Right lobe of liver (tissue), 6 donors: ENCODE data around the gene FBXO21. TPM values are rescaled to one million over a fixed set of nuclear protein-coding genes. Genes with fewer than 3 reads are reported as not detected.
"Not testable (repeated sequence)": the region's sequence is repeated elsewhere in the genome, so short reads cannot be mapped to it uniquely, and the experiment has no call there.

ENCODE experiments used
- ATAC-seq, 4 donors: fragments of 200-7000 bp; cut with Tn5 transposase; one replicate each; pipeline ENCODE4 v1.9.1; 2020; ENCODE audit warnings: mild to moderate bottlenecking in 4 of 4, moderate library complexity in 4 of 4
- DNase-seq, 3 donors: peaks; one replicate each; pipeline ENCODE4 v3.0.0-alpha.2; 2020
- H3K27ac ChIP-seq, 3 donors: fragments of 200-600 bp; one replicate each; pipeline ENCODE4 v1.8.0; 2022
- H3K27me3 ChIP-seq, 2 donors: fragments of 200-600 bp; one replicate each; pipeline ENCODE4 v1.8.0; 2022
- H3K36me3 ChIP-seq, 4 donors: fragments of 200-600 bp; sonication (generic) in 1 of 4; one replicate each; pipeline versions ENCODE4 v1.5.1 to v1.8.0; 2017 to 2022; ENCODE audit warnings: control low read depth in 1 of 4
- H3K4me1 ChIP-seq, 4 donors: fragments of 200-600 bp; sonication (generic) in 1 of 4; one replicate each; pipeline versions ENCODE4 v1.5.1 to v1.8.0; 2017 to 2022; ENCODE audit warnings: control low read depth in 1 of 4
- H3K4me3 ChIP-seq, 3 donors: fragments of 200-600 bp; one replicate each; pipeline ENCODE4 v1.8.0; 2022
- H3K9me3 ChIP-seq, 4 donors: fragments of 200-600 bp; sonication (generic) in 1 of 4; one replicate each; pipeline versions ENCODE4 v1.5.1 to v1.8.0; 2017 to 2022; ENCODE audit warnings: control low read depth in 1 of 4
- CTCF ChIP-seq, 4 donors: fragments of 200-600 bp in 3 of 4; fragments of 450-650 bp in 1 of 4; IDR thresholded peaks; one replicate each; pipeline versions ENCODE4 v1.5.1 to v1.8.0; 2016 to 2022; ENCODE audit warnings: antibody characterized with exemption in 4 of 4, mild to moderate bottlenecking in 2 of 4
- POLR2A ChIP-seq: fragments of 450-650 bp; IDR thresholded peaks from one replicate; pipeline ENCODE4 v1.6.1; 2017; ENCODE audit warnings: antibody characterized with exemption, mild to moderate bottlenecking
- WGBS: methylation state at CpG from one replicate; pipeline ENCODE4 v1.1.6; 2018; ENCODE audit warnings: low coverage, low lambda C conversion rate; ENCODE audit not compliant: insufficient coverage; ENCODE audit errors: missing lambda C conversion rate; 5-methylcytosine and 5-hydroxymethylcytosine counted together
- intact Hi-C, 2 donors: fragments of 100-400 bp; cut with DNase I; formaldehyde crosslinking; loops; one replicate each; pipeline versions ENCODE4 v1.11.2 to v1.14.1; 2022
- total RNA-seq, 6 experiments: library from RNA; depleted of rRNA in 2 of 6; stranded (reverse); fragments of >200 nt in 2 of 6; fragmentation: NEBNext Ultra II Directional in 3 of 6; extraction: Animal tissue kit (Norgen Biotek cat#: 25700) in 3 of 6; gene quantifications; one replicate each; pipeline versions ENCODE4 v1.1.0 to v1.2.4, GENCODE V29; 2016 to 2023
- donor health status: DM: no; HTN: yes; CAD: no.
- donor health status: DM: no; HTN: no; CAD: no.
- donor health status: DM: no; HTN: no; CAD: no.
- donor health status: DM: no; HTN: yes; CAD: no.
- donor health status: DM: no; HTN: yes; CAD: no.

Gene FBXO21
- total RNA-seq, 6 experiments from 2014 or later = 12.8 to 28.7 (median 20.1) TPM

GRCh38 chr12:117098361-117099217 lies 91.7 kb downstream of the FBXO21 start:
- ATAC-seq (peak; percentile 27 to 45 (median 33)), DNase-seq (peak in 2 of 3 donors; percentile 31 to 58)
- TF ChIP-seq POLR2A (no peak), CTCF (IDR thresholded peaks at IDR 0.05) (no peak)
- 2% methylated on average over 18 of the region's 85 CpGs for WGBS
- H3K36me3 ChIP-seq = no peaks in the 10 kb centered on the region
- H3K9me3 ChIP-seq = no peaks in the 10 kb centered on the region
- no peak overlapping the region for H3K27ac ChIP-seq
- peaks cover 0 to 15% (median 2%) of the 10 kb centered on the region in 4 donors for H3K4me1 ChIP-seq
- intact Hi-C loops = no loop called here
- peak overlapping the region; percentile 38 to 56 (median 49) for H3K4me3 ChIP-seq
- peaks cover 0 to 3% of the 10 kb centered on the region in 2 donors for H3K27me3 ChIP-seq

- TF ChIP-seq CTCF (IDR thresholded peaks at IDR 0.05) (no peak), POLR2A (no peak)
- Histone ChIP-seq H3K4me3 (peak overlapping the region in 2 of 3 donors; percentile 38 to 56), H3K27me3 (peaks cover 0 to 3% of the 10 kb centered on the region in 2 donors), H3K27ac (no peak overlapping the region), H3K9me3 (no peaks in the 10 kb centered on the region), H3K36me3 (no peaks in the 10 kb centered on the region), H3K4me1 (peaks cover 0 to 15% (median 2%) of the 10 kb centered on the region in 4 donors)
- no peak for ATAC-seq
- 12% methylated on average over 3 of the region's 3 CpGs for WGBS
- no peak for DNase-seq
- intact Hi-C loops = no loop called here
Measured at GRCh38 chr12:117098024-117098360, 92.3 kb downstream of the FBXO21 start.

- Histone ChIP-seq H3K27ac (no peak overlapping the region), H3K36me3 (no peaks in the 10 kb centered on the region), H3K27me3 (peaks cover 0 to 3% of the 10 kb centered on the region in 2 donors), H3K9me3 (no peaks in the 10 kb centered on the region), H3K4me1 (peaks cover 0 to 15% (median 2%) of the 10 kb centered on the region in 4 donors), H3K4me3 (no peak overlapping the region)
- peak in 1 of 3 donors; percentile 31 for DNase-seq
- no peak for TF ChIP-seq POLR2A
- no peak for TF ChIP-seq CTCF (IDR thresholded peaks at IDR 0.05)
- 19% methylated on average over 8 of the region's 8 CpGs for WGBS
- intact Hi-C loops = no loop called here
- ATAC-seq = no peak
Measured at GRCh38 chr12:117097159-117097558, 93.1 kb downstream of the FBXO21 start.

- no peak overlapping the region for H3K4me3 ChIP-seq
- ATAC-seq (no peak), DNase-seq (no peak)
- no peaks in the 10 kb centered on the region for H3K9me3 ChIP-seq
- H3K36me3 ChIP-seq = no peaks in the 10 kb centered on the region
- peaks cover 0 to 15% (median 2%) of the 10 kb centered on the region in 4 donors for H3K4me1 ChIP-seq
- WGBS = 43% methylated on average over 10 of the region's 11 CpGs
- H3K27me3 ChIP-seq = peaks cover 0 to 3% of the 10 kb centered on the region in 2 donors
- intact Hi-C loops = no loop called here
- TF ChIP-seq CTCF (IDR thresholded peaks at IDR 0.05) = no peak
- no peak for TF ChIP-seq POLR2A
- H3K27ac ChIP-seq = no peak overlapping the region
Measured at GRCh38 chr12:117096501-117097042, 93.7 kb downstream of the FBXO21 start.

GRCh38 chr12:117095191-117095590 lies 95.1 kb downstream of the FBXO21 start:
- H3K9me3 ChIP-seq, intact Hi-C loops, H3K36me3 ChIP-seq, ATAC-seq, H3K27me3 ChIP-seq, H3K4me3 ChIP-seq, H3K27ac ChIP-seq, DNase-seq: not testable (repeated sequence)
- H3K4me1 ChIP-seq = peaks cover 0 to 25% (median 8%) of the 10 kb centered on the region in 4 donors
- 69% methylated on average over 8 of the region's 10 CpGs for WGBS
